Measurements from ENCODE around the gene ELF3. TPM values are rescaled to one million over a fixed set of nuclear protein-coding genes. Genes with fewer than 3 reads are reported as not detected.
A peak's percentile ranks its signal among the peaks of the same experiment; 100 is the strongest.

ELF3 gene
- total and polyA plus RNA-seq, 4 donors, result 10.1 to 38.7 (median 25.6) TPM

- Histone ChIP-seq H3K4me3 (ENCODE audit: low read depth in 1 of 3, low read length in 3 of 3) (peak overlapping the region in 2 of 3 donors; percentile 65 to 86), H3K27ac (ENCODE audit: low read depth in 1 of 2, low read length in 2 of 2) (peak overlapping the region in 1 of 2 donors; percentile 32), H3K9ac (ENCODE audit: low read depth in 1 of 2, low read length in 2 of 2) (no peak overlapping the region), H3K4me1 (ENCODE audit: control insufficient read depth in 4 of 4, insufficient read depth in 4 of 4, low read length in 3 of 4) (peaks cover 10 to 64% (median 48%) of the 10 kb centered on the region in 4 donors), H3K36me3 (ENCODE audit: control insufficient read depth in 4 of 4, insufficient read depth in 3 of 4, low read depth in 1 of 4, low read length in 3 of 4) (peaks cover 15 to 22% (median 21%) of the 10 kb centered on the region in 4 donors), H3K9me3 (ENCODE audit: control insufficient read depth in 4 of 4, low read length in 3 of 4) (no peaks in the 10 kb centered on the region), H3K27me3 (ENCODE audit: control insufficient read depth in 4 of 4, insufficient read depth in 4 of 4, low read length in 3 of 4) (no peaks in the 10 kb centered on the region)
- TF ChIP-seq YY1 (IDR thresholded peaks at IDR 0.05), result no peak
- TF ChIP-seq SP1 (IDR thresholded peaks at IDR 0.05), result no peak
- TF ChIP-seq EGR1 (IDR thresholded peaks at IDR 0.05; ENCODE audit: low read depth in 2 of 2), result no peak
- no peak for TF ChIP-seq RXRA (IDR thresholded peaks at IDR 0.05)
- TF ChIP-seq NR2F2 (IDR thresholded peaks at IDR 0.05), result no peak
- no peak for TF ChIP-seq HNF4G (IDR thresholded peaks at IDR 0.05)
- no peak for TF ChIP-seq FOXA2 (IDR thresholded peaks at IDR 0.05)
- TF ChIP-seq TAF1 (conservative IDR thresholded peaks at IDR 0.05), result no peak
- TF ChIP-seq CTCF (IDR thresholded peaks at IDR 0.05; ENCODE audit: low read depth, low read length, missing input control), result no peak
- TF ChIP-seq ATF3 (IDR thresholded peaks at IDR 0.05), result no peak
- TF ChIP-seq MAX (IDR thresholded peaks at IDR 0.05), result no peak
- no peak for TF ChIP-seq GABPA (IDR thresholded peaks at IDR 0.05 in 1 of 2, conservative IDR thresholded peaks at IDR 0.05 in 1 of 2)
- WGBS, result 84% methylated on average over 35 of the region's 35 CpGs
- DNase-seq (ENCODE audit: low spot score), result no peak
These were observed 2.4 kb downstream of the ELF3 start for GRCh38 chr1:202012544-202013478.

GRCh38 chr1:202013603-202014002, 3.2 kb downstream of the ELF3 start:
- no peaks in the 10 kb centered on the region for H3K9me3 ChIP-seq (ENCODE audit: control insufficient read depth in 4 of 4, low read length in 3 of 4)
- H3K9ac ChIP-seq (ENCODE audit: low read depth in 1 of 2, low read length in 2 of 2), result no peak overlapping the region
- no peak for DNase-seq (ENCODE audit: low spot score)
- peak overlapping the region in 1 of 2 donors; percentile 19 for H3K27ac ChIP-seq (ENCODE audit: low read depth in 1 of 2, low read length in 2 of 2)
- H3K4me1 ChIP-seq (ENCODE audit: control insufficient read depth in 4 of 4, insufficient read depth in 4 of 4, low read length in 3 of 4), result peaks cover 14 to 72% (median 54%) of the 10 kb centered on the region in 4 donors
- no peak for TF ChIP-seq NR2F2 (IDR thresholded peaks at IDR 0.05)
- TF ChIP-seq FOXA2 (IDR thresholded peaks at IDR 0.05), result no peak
- no peak for TF ChIP-seq HNF4G (IDR thresholded peaks at IDR 0.05)
- no peak for TF ChIP-seq CTCF (IDR thresholded peaks at IDR 0.05; ENCODE audit: low read depth, low read length, missing input control)
- no peak for TF ChIP-seq REST (IDR thresholded peaks at IDR 0.05)
- TF ChIP-seq YY1 (IDR thresholded peaks at IDR 0.05), result no peak
- TF ChIP-seq RXRA (IDR thresholded peaks at IDR 0.05), result no peak
- no peak for TF ChIP-seq EGR1 (IDR thresholded peaks at IDR 0.05; ENCODE audit: low read depth in 2 of 2)
- TF ChIP-seq SP1 (IDR thresholded peaks at IDR 0.05), result no peak
- TF ChIP-seq RAD21 (IDR thresholded peaks at IDR 0.05), result no peak
- no peak for TF ChIP-seq ATF3 (IDR thresholded peaks at IDR 0.05)
- TF ChIP-seq TAF1 (conservative IDR thresholded peaks at IDR 0.05), result no peak
- TF ChIP-seq FOXA1 (IDR thresholded peaks at IDR 0.05), result no peak
- no peak for TF ChIP-seq GABPA (IDR thresholded peaks at IDR 0.05 in 1 of 2, conservative IDR thresholded peaks at IDR 0.05 in 1 of 2)
- TF ChIP-seq MAX (IDR thresholded peaks at IDR 0.05), result no peak
- TF ChIP-seq HNF4A (conservative IDR thresholded peaks at IDR 0.05), result no peak
- TF ChIP-seq JUND (IDR thresholded peaks at IDR 0.05), result no peak
- no peak for TF ChIP-seq ZBTB33 (IDR thresholded peaks at IDR 0.05)
- 90% methylated on average over 12 of the region's 12 CpGs for WGBS
- H3K27me3 ChIP-seq (ENCODE audit: control insufficient read depth in 4 of 4, insufficient read depth in 4 of 4, low read length in 3 of 4), result no peaks in the 10 kb centered on the region
- H3K4me3 ChIP-seq (ENCODE audit: low read depth in 1 of 3, low read length in 3 of 3), result no peak overlapping the region
- H3K36me3 ChIP-seq (ENCODE audit: control insufficient read depth in 4 of 4, insufficient read depth in 3 of 4, low read depth in 1 of 4, low read length in 3 of 4), result peaks cover 15 to 22% (median 21%) of the 10 kb centered on the region in 4 donors

All from liver (tissue), 9 donors.